Mononuclear cell (primary cell): ENCODE data around the gene RPP21. TPM values are rescaled to one million over a fixed set of nuclear protein-coding genes. Genes with fewer than 3 reads are reported as not detected.

ENCODE experiments used
- H3K27me3 ChIP-seq: 2 replicates; pipeline ENCODE4 v1.6.0; 2011; ENCODE audit warnings: low read length, control low read depth; ENCODE audit not compliant: insufficient read depth
- H3K4me1 ChIP-seq: 2 replicates; pipeline ENCODE4 v1.5.1; 2011; ENCODE audit warnings: mild to moderate bottlenecking, low read length, control low read depth; ENCODE audit not compliant: insufficient read depth
- H3K4me3 ChIP-seq: 2 replicates; pipeline ENCODE4 v1.5.1; 2011; ENCODE audit warnings: mild to moderate bottlenecking, low read length, moderate library complexity
- H3K9me3 ChIP-seq: 2 replicates; pipeline ENCODE4 v1.5.1; 2011; ENCODE audit warnings: low read depth, mild to moderate bottlenecking, control low read depth, low read length
- total RNA-seq: library from RNA; depleted of rRNA; stranded (reverse); fragments of >200 nt; gene quantifications from one replicate; pipeline ENCODE4 v1.2.3, GENCODE V29; 2012

RPP21 gene
- total RNA-seq, result 16.0 TPM

GRCh38 chr6:30344868-30345671, at the start of gene RPP21:
Gene RPP21 (plus strand): TSS chr6:30345156. CDS start chr6:30345172, 16 bp downstream.
- Histone ChIP-seq H3K9me3 (no peaks in the 10 kb centered on the region), H3K4me3 (peak within 1 kb of the TSS; percentile 66), H3K27me3 (no peaks in the 10 kb centered on the region), H3K4me1 (peaks cover 20% of the 10 kb centered on the region)

DNA sequence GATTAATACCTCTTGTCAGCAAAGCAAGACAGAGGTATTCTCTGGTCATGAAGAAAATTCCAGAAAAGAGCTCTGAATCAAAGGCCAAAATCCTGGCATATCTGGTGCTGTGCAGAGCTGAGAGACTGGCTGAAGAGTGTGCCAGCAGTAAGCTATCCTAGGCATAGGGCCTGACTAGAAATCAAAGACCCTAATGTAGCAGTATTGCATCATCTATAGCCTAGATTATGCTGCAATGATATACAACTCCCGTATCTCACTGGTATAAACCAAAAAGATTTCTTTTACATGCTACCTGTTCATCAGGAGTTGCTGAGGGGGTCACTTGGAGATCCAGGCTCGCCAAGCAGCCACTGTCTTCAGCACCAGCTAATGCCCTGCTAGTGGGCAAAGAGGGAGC, 49.1 kb upstream of the RPP21 start:
- H3K4me3 ChIP-seq, result no peak overlapping the region
- no peaks in the 10 kb centered on the region for H3K9me3 ChIP-seq
- H3K27me3 ChIP-seq, result no peaks in the 10 kb centered on the region
- no peaks in the 10 kb centered on the region for H3K4me1 ChIP-seq

DNA sequence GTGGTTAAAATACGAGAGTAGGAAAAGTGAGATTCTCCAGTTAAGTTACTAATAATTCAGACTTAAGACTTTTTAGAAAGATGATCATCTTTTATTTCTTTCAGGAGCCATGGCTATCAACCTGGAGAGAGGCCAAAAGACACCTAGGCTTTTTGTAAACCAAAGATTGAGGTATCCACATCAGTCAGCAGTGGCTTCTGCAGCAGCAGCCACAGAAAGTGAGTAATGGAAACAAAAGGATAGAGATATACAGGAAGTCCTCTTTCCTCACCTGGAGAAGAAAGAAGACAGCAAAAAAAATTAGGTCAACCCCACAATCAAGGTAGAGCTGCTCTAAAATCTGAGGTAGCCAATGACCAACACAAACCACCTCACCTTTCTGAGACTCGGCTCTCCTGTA, 41.0 kb upstream of the RPP21 start:
- Histone ChIP-seq H3K4me1 (no peaks in the 10 kb centered on the region), H3K27me3 (no peaks in the 10 kb centered on the region), H3K4me3 (no peak overlapping the region), H3K9me3 (no peaks in the 10 kb centered on the region)

- Histone ChIP-seq H3K4me1 (no peaks in the 10 kb centered on the region), H3K4me3 (no peak overlapping the region), H3K9me3 (no peaks in the 10 kb centered on the region), H3K27me3 (no peaks in the 10 kb centered on the region)
Observed at GRCh38 chr6:30311101-30311500, 33.9 kb upstream of the RPP21 start.

GRCh38 chr6:30311671-30312070, 33.3 kb upstream of the RPP21 start:
- Histone ChIP-seq H3K27me3 (no peaks in the 10 kb centered on the region), H3K4me3 (no peak overlapping the region), H3K4me1 (no peaks in the 10 kb centered on the region), H3K9me3 (no peaks in the 10 kb centered on the region)

GRCh38 chr6:30312266-30312665, 32.7 kb upstream of the RPP21 start:
- no peaks in the 10 kb centered on the region for H3K27me3 ChIP-seq
- no peaks in the 10 kb centered on the region for H3K4me1 ChIP-seq
- H3K9me3 ChIP-seq, result no peaks in the 10 kb centered on the region
- H3K4me3 ChIP-seq, result no peak overlapping the region

GRCh38 chr6:30312676-30313321, 32.2 kb upstream of the RPP21 start:
- Histone ChIP-seq H3K27me3 (no peaks in the 10 kb centered on the region), H3K9me3 (no peaks in the 10 kb centered on the region), H3K4me1 (no peaks in the 10 kb centered on the region)

GRCh38 chr6:30315156-30315555, 29.8 kb upstream of the RPP21 start:
- Histone ChIP-seq H3K4me1 (no peaks in the 10 kb centered on the region), H3K27me3 (no peaks in the 10 kb centered on the region), H3K9me3 (no peaks in the 10 kb centered on the region), H3K4me3 (no peak overlapping the region)

More at GRCh38 chr6:30312676-30313321, 32.2 kb upstream of the RPP21 start:
- no peak overlapping the region for H3K4me3 ChIP-seq

- Histone ChIP-seq H3K4me1 (peaks cover 14% of the 10 kb centered on the region), H3K4me3 (no peak overlapping the region), H3K27me3 (no peaks in the 10 kb centered on the region), H3K9me3 (no peaks in the 10 kb centered on the region)
Observed at GRCh38 chr6:30317913-30318589, 26.9 kb upstream of the RPP21 start.

DNA sequence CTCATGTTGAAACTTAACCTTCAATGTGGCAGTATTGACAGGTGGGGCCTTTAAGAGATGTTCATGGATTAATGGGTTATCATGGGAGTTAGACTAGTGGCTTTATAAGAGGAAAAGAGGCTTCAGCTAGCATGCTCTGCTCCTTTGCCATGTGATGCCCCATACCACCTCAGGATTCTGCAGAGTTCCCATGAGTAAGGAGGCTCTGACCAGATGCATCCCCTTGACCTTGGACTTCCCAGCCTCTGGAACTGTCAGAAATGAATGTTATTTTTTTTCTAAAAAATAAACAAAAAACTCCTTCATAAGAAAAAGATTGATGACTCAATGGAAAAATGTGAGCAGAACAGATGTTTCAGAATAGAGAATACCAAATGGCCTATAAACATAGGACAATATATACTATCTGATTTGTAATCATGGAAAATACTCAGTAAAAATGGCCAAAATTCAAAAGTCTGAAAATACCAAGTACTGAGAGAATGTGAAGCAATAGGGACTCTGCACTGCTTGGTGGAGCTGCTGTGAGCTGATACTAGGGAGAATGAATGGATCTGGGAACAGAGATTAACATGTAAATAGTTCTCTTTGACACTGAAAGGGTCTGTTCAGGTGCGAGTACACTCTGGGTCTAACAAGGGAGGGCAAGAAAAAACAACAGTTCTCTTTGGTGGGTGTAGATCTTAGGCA, 25.7 kb upstream of the RPP21 start:
- no peaks in the 10 kb centered on the region for H3K9me3 ChIP-seq

GRCh38 chr6:30321692-30322388, 23.1 kb upstream of the RPP21 start:
- H3K4me3 ChIP-seq, result no peak overlapping the region
- H3K9me3 ChIP-seq, result no peaks in the 10 kb centered on the region
- peaks cover 38% of the 10 kb centered on the region for H3K4me1 ChIP-seq
- H3K27me3 ChIP-seq, result no peaks in the 10 kb centered on the region

More for the DNA sequence above, 25.7 kb upstream of the RPP21 start:
- H3K4me1 ChIP-seq, result peaks cover 20% of the 10 kb centered on the region
- no peak overlapping the region for H3K4me3 ChIP-seq
- H3K27me3 ChIP-seq, result no peaks in the 10 kb centered on the region

- H3K27me3 ChIP-seq, result no peaks in the 10 kb centered on the region
- peaks cover 46% of the 10 kb centered on the region for H3K4me1 ChIP-seq
- no peak overlapping the region for H3K4me3 ChIP-seq
- no peaks in the 10 kb centered on the region for H3K9me3 ChIP-seq
Observed at GRCh38 chr6:30322527-30323501, 22.1 kb upstream of the RPP21 start.

GRCh38 chr6:30323806-30324205, 21.1 kb upstream of the RPP21 start:
- no peaks in the 10 kb centered on the region for H3K27me3 ChIP-seq
- no peaks in the 10 kb centered on the region for H3K9me3 ChIP-seq
- H3K4me3 ChIP-seq, result no peak overlapping the region
- H3K4me1 ChIP-seq, result peaks cover 48% of the 10 kb centered on the region
